Tracheal epithelial cell (primary cell): ENCODE results near the gene CUEDC1. TPM values are rescaled to one million over a fixed set of nuclear protein-coding genes. Genes with fewer than 3 reads are reported as not detected.

Source experiments
- total RNA-seq: library from RNA; depleted of rRNA; stranded (reverse); fragments of >200 nt; gene quantifications from 2 replicates; pipeline ENCODE4 v1.2.1, GENCODE V29; 2014

CUEDC1 gene
- 5.8 and 6.0 TPM in 2 replicates for total RNA-seq

GRCh38 chr17:57955183-57955931 lies at the start of gene CUEDC1:
Gene CUEDC1, minus strand, starts transcription at chr17:57955412. Its CDS starts 69,848 bp downstream, at chr17:57885564.

DNA sequence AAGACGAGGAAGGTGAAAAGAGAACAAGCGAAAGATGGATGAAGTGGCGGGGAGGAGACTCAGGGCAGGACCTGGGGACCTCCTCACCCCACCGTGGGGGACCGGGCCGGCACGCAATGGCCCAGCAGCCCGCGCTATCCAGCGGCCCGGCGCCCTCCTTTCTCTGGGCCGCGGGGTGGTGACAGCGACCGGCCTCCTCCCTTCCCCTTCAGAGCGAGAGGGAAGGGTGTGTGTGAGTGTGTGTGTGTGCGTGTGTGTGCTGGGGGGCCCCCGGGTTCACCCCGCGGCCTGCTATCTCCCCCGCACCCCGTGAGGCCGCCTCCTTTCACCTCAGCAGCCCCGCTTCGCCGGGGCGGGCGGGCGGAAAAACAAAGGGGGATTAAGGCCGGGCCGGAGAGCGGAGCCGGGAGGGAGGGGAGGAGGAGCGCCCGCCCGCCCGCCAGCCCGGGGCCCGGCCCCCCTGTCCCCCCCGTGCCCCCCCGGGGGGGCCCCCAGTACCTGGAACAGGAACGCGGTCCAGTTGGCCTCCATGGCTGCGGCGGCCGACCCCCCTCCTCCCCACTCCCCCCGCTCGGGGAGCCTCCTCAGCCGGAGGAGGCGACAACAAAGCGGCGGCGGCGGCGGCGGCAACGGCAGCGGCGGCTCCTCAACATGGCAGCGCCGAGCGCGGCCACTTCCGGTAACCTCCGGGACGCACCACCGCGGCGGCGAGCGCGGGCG lies 32.5 kb upstream of the CUEDC1 start, which contains the start of gene VEZF1:
Gene VEZF1, minus strand, starts transcription at position 674 of the 720 bp plus-strand sequence. Its CDS starts 143 bp downstream, at position 531.

DNA sequence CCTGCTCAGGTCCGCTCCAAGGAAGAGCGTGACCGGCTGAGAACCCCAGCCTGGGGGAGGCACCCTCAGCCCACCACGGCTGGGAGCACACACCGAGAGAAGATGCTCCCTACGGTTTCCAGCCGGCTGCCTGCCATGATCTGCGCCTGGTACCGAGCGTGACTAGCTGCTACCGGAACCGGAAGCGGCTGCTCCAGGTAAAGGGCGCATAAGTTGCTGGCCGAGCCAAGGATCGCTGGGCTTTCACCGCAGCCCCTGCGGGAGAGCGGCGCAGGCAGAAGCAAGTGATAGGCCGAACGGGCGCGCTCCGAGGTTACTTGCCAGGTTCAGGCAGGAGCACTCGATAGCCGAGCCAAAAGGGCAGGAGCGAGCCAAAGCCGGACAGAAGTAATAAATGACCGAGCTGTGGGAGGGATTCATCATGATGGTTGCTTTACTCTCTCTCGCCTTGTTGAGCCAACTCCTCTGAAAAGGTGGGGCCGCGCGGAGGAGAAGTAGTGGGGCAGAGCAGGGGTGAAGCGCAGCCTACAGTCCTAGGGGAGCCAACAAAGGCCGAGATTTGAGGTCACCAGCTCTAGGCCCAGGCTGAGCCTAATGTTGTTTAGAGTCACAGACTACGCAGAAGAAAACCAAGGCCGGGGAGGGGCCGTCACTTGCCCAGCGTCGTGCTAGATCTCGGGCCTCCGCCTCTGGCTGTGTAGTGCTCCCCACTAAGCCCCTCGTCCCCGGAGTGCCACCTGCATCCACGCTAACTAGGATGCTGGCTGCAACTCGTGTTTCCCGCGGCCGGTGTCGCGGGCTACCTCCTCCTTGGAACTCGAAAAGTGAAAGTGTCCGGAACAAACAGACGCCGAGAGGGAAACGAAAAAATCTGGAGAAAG lies 105.1 kb downstream of the CUEDC1 start, which contains the start of gene MRPS23:
Gene MRPS23, minus strand, starts transcription at position 171 of the 881 bp plus-strand sequence. Its CDS starts 34 bp downstream, at position 137.

Other genes with a start within 250 kb of the CUEDC1 start
- not detected in 2 replicates for gene CCDC182, start 210.1 kb downstream of the CUEDC1 start, total RNA-seq
- gene MRPS23, start 105.4 kb downstream of the CUEDC1 start, total RNA-seq: 24.3 and 38.6 TPM in 2 replicates
- gene VEZF1, start 32.8 kb upstream of the CUEDC1 start, total RNA-seq: 21.9 and 26.0 TPM in 2 replicates
- 184 and 215 TPM in 2 replicates for gene SRSF1, start 51.8 kb upstream of the CUEDC1 start, total RNA-seq
- 10.1 and 17.7 TPM in 2 replicates for gene DYNLL2, start 128.0 kb upstream of the CUEDC1 start, total RNA-seq
- not detected in 2 replicates for gene OR4D1, start 193.0 kb upstream of the CUEDC1 start, total RNA-seq
- under 0.01 TPM in 1 of 2 replicates, not detected in the other for gene OR4D2, start 211.6 kb upstream of the CUEDC1 start, total RNA-seq
- not detected in 2 replicates for gene EPX, start 237.3 kb upstream of the CUEDC1 start, total RNA-seq